GM20000 (cell line): ENCODE data around the gene OSBPL10.
"Not testable (repeated sequence)": the region's sequence is repeated elsewhere in the genome, so short reads cannot be mapped to it uniquely, and the experiment has no call there.

ENCODE experiments used
- DNase-seq: peaks from one replicate; pipeline ENCODE4 v3.0.0; 2012; ENCODE audit warnings: low spot score
- TF ChIP-seq, protein P1 (sequence below): IDR thresholded peaks from 2 replicates; pipeline ENCODE4 v1.5.1; 2012; ENCODE audit warnings: mild to moderate bottlenecking, control low read depth; ENCODE audit errors: extremely low read depth, missing control alignments

OSBPL10 gene

DNA sequence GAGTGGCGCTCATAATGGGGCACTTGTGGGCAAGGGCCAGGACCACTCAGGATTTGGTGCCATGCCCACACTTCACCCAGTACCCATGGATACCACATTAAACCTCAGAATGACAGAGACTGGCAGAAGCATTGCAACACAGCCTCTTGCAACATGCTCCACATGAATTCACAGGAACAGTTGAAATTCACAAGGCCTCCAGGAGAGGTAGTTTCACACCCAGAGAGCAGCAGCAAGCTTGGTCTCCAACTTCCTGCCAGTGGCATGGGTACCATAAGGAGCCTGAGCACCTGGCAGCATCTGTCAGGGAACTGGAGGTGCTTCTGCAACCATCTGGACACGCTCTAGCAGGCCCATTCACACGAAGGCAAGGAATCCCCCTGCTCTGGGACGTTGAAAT, 101.0 kb downstream of the OSBPL10 start:
- TF ChIP-seq, protein P1, sequence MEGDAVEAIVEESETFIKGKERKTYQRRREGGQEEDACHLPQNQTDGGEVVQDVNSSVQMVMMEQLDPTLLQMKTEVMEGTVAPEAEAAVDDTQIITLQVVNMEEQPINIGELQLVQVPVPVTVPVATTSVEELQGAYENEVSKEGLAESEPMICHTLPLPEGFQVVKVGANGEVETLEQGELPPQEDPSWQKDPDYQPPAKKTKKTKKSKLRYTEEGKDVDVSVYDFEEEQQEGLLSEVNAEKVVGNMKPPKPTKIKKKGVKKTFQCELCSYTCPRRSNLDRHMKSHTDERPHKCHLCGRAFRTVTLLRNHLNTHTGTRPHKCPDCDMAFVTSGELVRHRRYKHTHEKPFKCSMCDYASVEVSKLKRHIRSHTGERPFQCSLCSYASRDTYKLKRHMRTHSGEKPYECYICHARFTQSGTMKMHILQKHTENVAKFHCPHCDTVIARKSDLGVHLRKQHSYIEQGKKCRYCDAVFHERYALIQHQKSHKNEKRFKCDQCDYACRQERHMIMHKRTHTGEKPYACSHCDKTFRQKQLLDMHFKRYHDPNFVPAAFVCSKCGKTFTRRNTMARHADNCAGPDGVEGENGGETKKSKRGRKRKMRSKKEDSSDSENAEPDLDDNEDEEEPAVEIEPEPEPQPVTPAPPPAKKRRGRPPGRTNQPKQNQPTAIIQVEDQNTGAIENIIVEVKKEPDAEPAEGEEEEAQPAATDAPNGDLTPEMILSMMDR = no peak
- DNase-seq = no peak

DNA sequence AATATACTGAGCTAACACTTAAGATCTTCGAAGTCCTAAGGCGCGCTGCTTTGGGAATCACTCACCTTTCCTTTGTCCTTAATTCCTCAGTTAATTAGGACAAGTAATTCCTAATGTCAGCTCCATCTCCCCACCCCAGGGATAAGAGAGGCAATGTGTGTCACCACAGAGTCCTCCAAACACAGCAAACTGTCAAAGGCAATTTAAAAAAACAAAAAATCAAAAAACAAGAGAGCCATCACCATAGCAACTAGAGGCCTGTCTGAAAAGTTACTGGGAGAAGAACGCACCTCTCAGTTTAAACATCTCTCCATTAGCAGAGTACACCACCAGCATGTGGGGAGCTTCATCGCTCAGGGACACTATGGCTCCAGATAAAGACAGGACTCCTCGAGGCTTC, 101.7 kb downstream of the OSBPL10 start:
- DNase-seq = no peak
- TF ChIP-seq, protein P1 = no peak

DNA sequence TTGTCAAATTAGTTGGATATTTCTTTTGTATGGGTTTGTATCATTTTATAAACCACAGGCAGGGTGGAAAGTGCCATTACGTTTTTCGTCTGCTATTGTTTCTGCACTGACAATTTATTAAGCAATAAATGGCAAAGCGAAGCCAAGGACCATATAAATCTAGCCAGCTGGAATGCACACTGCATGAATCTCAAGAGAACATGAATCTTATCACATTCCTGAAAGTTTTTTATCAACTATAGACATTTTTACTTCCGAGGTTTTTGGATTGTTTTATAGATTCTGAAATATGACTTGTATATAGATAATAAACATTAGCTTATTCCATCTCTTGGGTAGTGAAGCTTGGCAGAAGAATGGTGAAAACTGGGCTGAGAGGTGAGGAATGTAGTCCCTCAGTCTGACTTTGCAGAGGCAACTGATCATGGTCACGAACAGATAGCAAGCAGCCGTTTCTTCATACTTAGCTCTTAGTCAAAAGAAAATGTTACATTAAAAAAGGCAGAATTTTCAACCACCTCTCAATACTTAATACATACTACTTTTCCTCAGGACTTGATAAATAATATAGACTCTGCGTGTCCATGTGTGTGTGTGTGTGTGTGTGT, 102.7 kb downstream of the OSBPL10 start:
- TF ChIP-seq, protein P1 = no peak
- no peak for DNase-seq

DNA sequence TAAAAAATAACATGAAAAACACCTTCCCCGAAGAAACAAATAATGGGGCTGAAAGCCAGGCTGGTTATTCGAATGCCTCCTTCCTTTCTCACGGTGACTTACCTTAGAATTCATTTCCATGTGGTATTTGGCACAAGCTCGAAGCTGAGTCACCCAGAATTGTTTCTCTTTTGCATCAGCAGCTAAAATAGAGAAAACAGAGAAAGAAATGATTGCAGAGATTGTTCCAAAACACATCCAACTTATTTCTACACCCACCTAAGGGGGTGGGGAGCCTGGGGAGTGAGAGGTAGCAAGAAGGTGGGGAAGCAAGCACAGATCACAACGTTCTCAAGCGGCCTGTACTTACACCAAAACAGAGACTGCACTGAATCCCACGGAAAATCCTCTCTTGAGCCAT, 104.7 kb downstream of the OSBPL10 start:
- no peak for DNase-seq

DNA sequence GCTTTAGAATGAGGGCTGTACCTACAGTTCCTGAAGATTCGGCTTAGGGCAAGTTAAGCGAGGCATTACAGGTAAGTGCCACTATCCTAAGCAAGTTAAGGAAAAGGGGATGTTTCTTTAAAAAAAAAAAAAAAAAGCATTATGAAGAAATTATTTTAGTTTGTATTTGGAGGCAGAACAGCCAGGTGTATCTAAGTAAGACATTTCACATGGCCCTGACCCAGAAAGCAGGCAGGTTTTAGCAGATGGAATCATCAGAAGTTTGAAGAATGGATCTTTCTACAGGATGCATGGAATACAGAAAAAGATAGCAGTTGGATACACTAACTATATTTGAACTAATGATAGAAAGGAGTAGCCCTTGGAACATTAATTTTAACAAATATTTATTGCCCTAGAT, 105.6 kb downstream of the OSBPL10 start:
- DNase-seq = no peak
- TF ChIP-seq, protein P1 = no peak

More for the DNA sequence above, 104.7 kb downstream of the OSBPL10 start:
- TF ChIP-seq, protein P1 = no peak

DNA sequence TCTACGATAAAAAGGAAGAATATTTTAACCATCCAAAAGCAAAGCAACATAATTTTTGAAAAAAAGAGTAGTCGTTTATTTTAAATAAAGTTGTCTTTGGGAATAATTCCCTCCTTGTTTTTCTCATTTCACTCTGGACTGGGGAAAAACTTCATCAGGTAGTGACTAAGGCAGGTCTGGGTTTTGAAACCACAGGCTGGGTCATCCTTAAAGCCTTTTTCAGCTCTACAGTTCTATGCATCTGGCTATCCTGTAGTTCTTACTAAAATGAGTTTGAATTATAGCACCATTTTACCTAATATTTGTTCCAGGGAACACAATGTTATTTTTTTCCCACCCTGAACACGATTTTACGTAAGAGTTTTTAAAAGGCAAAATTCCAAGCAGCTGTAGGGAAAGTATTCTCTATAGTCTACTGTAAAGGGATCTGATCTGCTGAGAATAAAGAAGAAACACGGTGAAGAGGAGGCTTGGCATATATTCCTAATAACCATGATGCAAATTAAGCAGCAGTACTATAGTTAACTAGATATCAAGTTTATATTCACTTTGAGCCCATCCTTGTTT, 107.7 kb downstream of the OSBPL10 start:
- TF ChIP-seq, protein P1 = no peak
- DNase-seq = no peak

DNA sequence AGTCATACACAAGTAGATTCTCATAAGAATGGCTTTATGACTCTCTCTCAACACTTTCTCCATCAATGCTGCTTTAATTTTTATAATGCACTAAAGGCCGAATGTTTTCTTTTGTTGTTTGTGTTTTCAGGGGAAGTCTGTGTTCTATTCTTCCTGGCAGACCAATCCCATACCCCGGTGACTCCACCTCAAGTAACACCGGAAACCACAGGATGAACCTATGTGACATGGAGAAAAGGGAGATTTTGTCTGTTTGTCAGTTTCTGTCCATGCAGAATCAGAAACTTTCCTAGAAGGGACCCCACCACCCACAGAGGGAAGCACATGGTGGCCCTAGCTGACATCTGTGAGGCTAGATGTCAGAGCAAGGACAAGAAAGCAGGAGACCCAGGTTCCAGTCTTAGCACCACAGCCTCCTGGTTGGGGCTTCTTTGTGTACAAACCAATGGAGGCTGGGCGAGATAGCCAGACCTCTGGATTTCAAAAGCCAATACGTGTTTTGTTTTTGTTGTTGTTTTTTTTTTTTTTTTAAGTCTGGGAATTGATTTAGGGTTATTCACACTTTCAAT, 109.0 kb downstream of the OSBPL10 start:
- TF ChIP-seq, protein P1 = no peak
- DNase-seq = no peak

DNA sequence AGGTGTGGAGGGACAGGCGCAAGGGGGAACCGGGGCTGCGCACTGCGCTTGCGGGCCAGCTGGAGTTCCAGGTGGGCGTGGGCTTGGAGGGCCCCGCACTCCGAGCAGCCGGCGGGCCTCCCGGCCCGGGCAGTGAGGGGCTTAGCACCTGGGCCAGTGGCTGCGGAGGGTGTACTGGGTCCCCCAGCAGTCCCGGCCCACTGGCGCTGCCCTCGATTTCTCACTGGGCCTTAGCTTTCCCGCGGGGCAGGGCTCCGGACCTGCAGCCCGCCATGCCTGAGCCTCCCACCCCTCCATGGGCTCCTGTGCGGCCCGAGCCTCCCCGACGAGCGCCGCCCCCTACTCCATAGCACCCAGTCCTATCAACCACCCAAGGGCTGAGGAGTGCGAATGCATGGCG, 111.0 kb downstream of the OSBPL10 start:
- not testable (repeated sequence) for DNase-seq
